ENCODE measurements around the gene UNC5C.

GRCh38 chr4:95290702-95291101 is 258.1 kb downstream of the UNC5C start:
- no peak for TF ChIP-seq MAX (IDR thresholded peaks at IDR 0.05; ENCODE audit: low read depth)
- no peak for TF ChIP-seq JUND (IDR thresholded peaks at IDR 0.05)
- TF ChIP-seq CTCF (IDR thresholded peaks at IDR 0.05) = no peak
- no peak for TF ChIP-seq YY1 (IDR thresholded peaks at IDR 0.05; ENCODE audit: low read depth)
- TF ChIP-seq CHD2 (IDR thresholded peaks at IDR 0.05; ENCODE audit: low read length, partially characterized antibody) = no peak
- no peak for TF ChIP-seq RFX5 (IDR thresholded peaks at IDR 0.05; ENCODE audit: low read length)
